GM21390 (cell line): ENCODE results near the gene TRIP4.
"Not testable (repeated sequence)": the region's sequence is repeated elsewhere in the genome, so short reads cannot be mapped to it uniquely, and the experiment has no call there.

Experiments
- ATAC-seq: cut with Tn5 transposase; IDR thresholded peaks from one replicate; pipeline ENCODE4 v1.9.1; 2021; ENCODE audit not compliant: unreplicated experiment

The TRIP4 gene

DNA sequence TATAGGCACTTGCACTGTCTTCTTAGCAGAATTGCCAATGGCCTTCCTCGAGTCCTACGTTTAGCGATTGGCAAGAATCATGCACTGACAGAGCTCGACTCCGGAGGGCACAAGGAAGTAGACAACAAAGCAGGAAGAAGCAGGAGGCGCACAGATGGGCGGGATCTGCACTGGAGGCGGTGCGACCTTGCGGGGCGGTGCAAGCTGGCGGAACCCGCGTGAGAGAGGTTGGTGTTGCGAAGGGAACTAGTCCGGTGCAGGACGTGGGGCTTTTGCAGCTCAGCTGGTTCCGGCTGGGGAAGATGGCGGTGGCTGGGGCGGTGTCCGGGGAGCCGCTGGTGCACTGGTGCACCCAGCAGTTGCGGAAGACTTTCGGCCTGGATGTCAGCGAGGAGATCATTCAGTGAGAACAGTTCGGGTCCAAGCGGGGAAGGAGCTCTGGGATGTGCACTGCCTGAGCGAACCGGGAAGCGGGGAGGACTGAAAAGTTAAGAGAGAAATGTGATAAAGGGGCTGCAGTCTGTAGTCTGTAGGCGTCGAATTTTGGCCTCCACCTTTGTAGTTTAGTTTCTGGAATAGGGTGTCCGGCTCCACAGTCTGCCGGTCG lies at the start of gene TRIP4:
TSS of gene TRIP4 (plus strand) at position 275 of the 607 bp plus-strand sequence. CDS start at position 303, 28 bp downstream.
- ATAC-seq, result peak; percentile 98

- ATAC-seq, result no peak
Observed at GRCh38 chr15:64340355-64340754, 47.3 kb upstream of the TRIP4 start.

DNA sequence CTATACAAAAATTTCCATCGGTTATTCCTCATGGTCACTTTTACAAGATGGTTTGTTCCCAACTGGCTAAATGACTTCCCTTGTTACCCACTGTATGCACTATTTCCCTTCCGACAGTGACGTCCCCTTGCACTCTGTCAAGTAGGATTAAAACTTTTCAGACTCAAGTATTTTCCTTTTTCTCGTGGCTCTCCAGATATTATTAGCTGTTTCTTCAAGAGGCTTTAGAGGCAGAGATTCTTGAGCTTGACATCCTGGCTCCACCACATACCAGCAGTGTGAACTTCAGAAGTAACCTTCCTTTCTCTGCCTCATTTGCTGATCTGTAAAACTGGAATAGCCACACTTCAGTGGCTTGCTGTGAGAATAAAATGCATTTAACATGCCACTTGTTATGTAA lies 45.7 kb upstream of the TRIP4 start:
- no peak for ATAC-seq

GRCh38 chr15:64343222-64343621 lies 44.4 kb upstream of the TRIP4 start:
- no peak for ATAC-seq

DNA sequence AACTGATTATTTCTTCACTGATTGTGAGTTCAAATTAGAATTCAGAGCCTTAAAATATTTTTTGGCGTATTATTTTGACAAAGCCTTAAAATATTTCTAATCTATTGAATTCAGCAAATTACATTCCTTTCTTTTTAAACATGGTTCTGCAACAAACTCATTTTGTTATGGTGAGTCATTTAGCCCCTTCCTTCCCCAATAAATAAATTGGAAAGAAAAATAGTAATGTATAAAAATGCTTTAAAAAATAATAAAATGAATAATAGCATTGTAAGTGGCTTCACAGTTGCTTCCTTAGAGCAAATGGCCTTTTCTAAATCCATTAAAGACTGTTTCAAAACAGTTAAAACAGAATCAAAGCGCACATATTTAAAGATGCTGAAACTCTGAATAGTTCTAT lies 43.8 kb upstream of the TRIP4 start:
- ATAC-seq, result no peak

- no peak for ATAC-seq
Observed at GRCh38 chr15:64344651-64345294, 42.9 kb upstream of the TRIP4 start.

DNA sequence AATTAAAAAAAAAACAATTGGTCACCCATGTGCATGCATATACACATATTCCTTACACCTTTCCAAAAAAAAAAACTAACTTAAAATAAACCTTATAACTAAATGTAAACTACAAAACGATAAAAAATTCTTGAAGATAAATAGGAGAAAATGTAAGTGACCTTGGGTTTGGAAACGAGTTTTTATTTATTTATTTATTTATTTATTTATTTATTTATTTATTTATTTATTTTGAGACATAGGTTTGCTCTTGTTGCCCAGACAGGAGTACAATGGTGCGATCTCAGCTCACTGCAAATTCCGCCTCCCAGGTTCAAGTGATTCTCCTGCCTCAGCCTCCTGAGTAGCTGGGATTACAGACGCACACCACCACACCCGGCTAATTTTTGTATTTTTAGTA lies 41.4 kb upstream of the TRIP4 start:
- not testable (repeated sequence) for ATAC-seq

- ATAC-seq, result no peak
Observed at GRCh38 chr15:64348455-64348854, 39.2 kb upstream of the TRIP4 start.

GRCh38 chr15:64349375-64349774 lies 38.3 kb upstream of the TRIP4 start:
- no peak for ATAC-seq

GRCh38 chr15:64351265-64351664 lies 36.4 kb upstream of the TRIP4 start:
- no peak for ATAC-seq

GRCh38 chr15:64354688-64355344 lies 32.8 kb upstream of the TRIP4 start:
- ATAC-seq, result no peak

DNA sequence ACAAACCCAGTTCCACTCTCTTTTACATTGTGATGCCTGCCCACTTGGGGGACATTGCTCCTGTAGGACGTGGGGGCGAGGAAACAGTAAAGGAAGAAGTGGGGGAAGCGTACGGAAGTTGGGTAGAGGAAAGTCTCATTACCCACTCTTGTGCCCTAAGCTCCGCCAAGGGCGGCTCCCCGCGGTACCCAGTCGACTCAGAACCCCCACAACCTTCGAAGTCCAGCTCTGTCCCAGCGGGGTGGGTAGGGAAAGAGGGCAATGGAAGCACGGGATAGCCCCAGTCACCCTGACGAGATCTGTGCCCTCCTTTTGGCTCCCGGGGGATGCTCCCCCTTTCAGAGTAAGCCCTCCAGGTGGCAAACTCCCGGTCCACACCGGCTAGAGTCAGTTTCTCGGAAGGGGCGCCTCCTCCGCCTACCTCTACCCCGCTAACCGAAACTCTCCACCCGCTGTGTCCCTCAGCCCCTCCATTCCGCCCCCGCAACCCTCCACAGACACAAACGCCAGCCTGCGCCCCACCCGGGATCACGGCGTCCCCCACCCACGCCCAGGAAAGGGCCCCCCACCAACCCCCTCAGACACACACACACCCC lies 32.2 kb upstream of the TRIP4 start:
- peak; percentile 15 for ATAC-seq

GRCh38 chr15:64355944-64356709 lies 31.5 kb upstream of the TRIP4 start, which contains the start of gene CSNK1G1:
TSS of gene CSNK1G1 (minus strand) at chr15:64356173. CDS start at chr15:64300499, 55,674 bp downstream.
- peak; percentile 99 for ATAC-seq

DNA sequence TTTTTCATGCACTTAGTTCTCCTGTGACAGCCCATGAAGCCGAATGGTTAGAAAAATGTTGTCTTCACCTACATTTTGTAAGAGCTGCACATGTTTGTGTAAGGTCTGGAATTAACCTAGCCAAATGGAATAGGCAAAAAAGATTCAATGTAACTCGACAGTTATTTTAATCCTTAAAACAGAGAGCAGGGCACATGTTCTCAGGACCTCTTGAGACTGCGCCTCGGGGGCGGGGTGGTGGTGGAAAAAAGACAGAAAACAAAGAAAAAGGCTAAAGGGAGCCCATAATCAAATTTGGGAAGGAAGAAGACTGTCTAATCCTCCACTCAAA lies 31.0 kb upstream of the TRIP4 start:
- no peak for ATAC-seq

DNA sequence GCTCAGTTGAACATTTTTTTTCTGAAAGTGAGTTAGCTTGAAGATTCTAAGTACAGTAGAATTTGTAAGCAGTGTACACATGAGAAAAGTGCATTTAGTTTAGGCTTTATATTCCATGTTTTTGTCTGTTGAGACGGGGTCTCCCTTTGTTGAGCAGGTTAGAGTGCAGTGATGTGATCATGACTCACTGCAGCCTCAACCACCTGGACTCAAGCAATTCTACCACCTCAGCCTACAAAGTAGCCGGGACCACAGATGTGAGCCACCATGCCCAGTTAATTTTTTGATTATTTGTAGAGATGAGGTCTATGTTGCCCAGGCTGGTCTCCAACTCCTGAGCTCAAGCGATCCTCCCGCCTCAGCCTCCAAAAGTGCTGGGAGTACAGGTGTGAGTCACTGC lies 26.4 kb upstream of the TRIP4 start:
- no peak for ATAC-seq

DNA sequence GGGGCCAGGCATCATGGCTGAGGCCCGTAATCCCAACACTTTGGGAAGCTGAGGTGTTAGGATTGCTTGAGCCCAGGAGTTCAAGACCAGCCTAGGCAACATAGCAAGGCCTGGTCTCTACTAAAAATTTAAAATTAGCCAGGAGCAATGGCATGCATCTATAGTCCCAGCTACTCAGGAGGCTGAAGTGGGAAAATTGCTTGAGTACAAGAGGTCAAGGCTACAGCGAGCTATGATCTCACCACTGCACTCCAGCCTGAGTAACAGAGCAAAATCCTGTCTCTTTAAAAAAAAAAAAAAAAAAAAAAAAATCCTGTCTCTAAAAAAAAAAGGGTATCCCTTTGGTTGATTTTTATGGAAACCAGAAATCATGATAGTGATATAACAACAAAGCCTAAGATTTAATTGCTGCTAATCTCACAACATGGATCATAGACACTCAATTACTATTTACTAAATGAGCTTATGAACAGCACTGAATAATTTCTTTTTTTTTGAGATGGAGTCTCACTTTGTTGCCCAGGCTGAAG lies 18.5 kb upstream of the TRIP4 start:
- ATAC-seq, result no peak

- not testable (repeated sequence) for ATAC-seq
Observed at GRCh38 chr15:64371383-64371782, 16.3 kb upstream of the TRIP4 start.

DNA sequence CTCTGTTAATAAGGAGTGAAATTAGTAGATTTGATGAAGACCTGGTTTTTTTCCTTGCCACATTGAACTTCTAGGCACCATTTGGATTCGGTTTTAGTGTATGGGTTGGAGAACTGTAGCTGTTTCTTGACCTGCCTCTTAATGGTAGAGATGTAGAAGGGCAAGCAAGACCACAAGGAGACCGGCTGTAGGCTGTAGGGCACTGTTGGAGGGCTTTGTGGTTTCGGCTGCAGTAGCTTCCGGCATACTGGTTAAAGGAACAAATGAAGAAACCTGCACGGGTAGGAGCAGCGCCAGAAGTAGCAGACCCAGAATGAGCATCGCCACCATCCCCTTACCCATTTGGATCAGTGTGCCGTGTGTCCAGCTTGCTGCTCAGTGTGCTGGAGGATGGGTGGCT lies 14.3 kb upstream of the TRIP4 start:
- no peak for ATAC-seq

DNA sequence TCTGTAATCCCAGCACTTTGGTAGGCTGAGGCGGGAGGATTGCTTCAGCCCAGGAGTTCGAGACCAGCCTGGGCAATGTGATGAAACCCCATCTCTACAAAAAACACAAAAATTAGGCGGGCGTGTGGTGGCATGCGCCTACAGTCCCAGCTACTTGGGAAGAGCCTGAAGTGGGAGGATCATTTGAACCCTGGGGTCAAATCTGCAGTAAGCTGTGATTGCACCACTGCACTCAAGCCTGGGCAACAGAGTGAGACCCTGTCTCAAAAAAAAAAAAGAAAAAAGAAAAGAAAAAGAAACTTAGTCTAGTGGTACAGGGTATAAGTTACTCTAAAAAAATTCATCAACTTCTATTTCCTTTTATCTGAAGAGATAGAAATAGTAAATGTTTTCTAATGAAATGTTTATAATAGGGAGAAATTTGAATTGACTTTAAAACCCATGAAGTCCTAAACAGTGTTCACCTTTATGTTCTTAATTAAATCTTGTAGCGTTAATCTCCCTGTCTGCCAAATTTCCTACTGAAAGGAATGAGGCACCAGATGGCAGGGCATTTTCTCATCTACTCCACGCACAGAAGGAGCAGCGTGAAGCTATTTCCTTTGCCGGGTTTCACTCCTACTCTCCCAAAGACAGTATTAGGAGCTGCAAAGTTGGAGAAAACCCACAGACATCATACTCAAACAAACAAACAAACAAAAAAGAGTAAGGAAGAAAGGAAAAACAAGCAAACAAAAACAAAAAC lies 8.2 kb upstream of the TRIP4 start:
- ATAC-seq, result no peak

DNA sequence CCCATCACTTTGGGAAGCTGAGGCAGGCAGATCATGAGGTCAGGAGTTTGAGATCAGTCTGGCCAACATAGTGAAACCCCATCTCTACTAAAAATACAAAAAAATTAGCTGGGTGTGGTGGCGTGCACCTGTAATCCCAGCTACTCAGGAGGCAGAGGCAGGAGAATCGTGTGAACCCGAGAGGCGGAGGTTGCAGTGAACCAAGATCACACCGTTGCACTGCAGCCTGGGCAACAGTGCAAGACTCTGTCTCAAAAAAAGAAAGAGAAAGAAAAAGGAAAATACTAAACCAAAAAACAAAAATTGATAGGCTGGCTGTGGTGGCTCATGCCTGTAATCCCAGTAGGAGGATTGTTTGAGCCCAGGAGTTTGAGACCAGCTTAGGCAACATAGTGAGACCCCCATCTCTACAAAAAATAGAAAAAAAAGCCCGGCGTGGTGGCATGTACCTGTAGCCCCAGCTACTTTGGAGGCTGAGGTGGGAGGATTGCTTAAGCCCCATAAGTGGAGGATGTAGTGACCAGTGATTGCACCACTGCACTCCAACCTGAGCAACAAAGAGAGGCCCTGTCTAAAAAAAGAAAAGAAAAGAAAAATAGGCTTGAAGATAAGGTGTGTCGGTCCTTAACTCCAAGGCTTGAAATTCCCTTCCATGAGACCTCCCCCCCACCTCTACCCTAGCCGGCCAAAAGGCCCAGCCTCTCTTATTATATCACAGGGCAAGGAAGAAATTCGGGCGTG lies 7.3 kb upstream of the TRIP4 start:
- not testable (repeated sequence) for ATAC-seq
